ENCODE data around the gene HSFX4.
"Not testable (repeated sequence)": the region's sequence is repeated elsewhere in the genome, so short reads cannot be mapped to it uniquely, and the experiment has no call there.

HSFX4 gene

GRCh38 chrX:149929400-149929799 lies at the start of gene HSFX4:
Gene HSFX4, plus strand, starts transcription at chrX:149929573. Its CDS starts 72 bp downstream, at chrX:149929645.
- not testable (repeated sequence) for DNase-seq

- peak in 1 of 2 donors; percentile 9 for DNase-seq
Measured at GRCh38 chrX:149881081-149881711, 48.2 kb upstream of the HSFX4 start, which contains the start of gene MAGEA8. Gene MAGEA8, plus strand, starts transcription at chrX:149881183. Its CDS starts 3,090 bp downstream, at chrX:149884273.

GRCh38 chrX:149890828-149891227 lies 38.5 kb upstream of the HSFX4 start:
- not testable (repeated sequence) for DNase-seq

- no peak for DNase-seq
Measured at GRCh38 chrX:149898554-149898953, 30.8 kb upstream of the HSFX4 start.

GRCh38 chrX:149903889-149904748 lies 25.3 kb upstream of the HSFX4 start:
- no peak for DNase-seq

- DNase-seq, result no peak
Measured at GRCh38 chrX:149908308-149908707, 21.1 kb upstream of the HSFX4 start.

GRCh38 chrX:149908727-149909126 lies 20.6 kb upstream of the HSFX4 start:
- DNase-seq, result no peak

- no peak for DNase-seq
Measured at GRCh38 chrX:149909324-149910177, 19.8 kb upstream of the HSFX4 start.

GRCh38 chrX:149910178-149910695 lies 19.1 kb upstream of the HSFX4 start:
- no peak for DNase-seq

GRCh38 chrX:149916745-149917392 lies 12.5 kb upstream of the HSFX4 start:
- DNase-seq, result no peak

GRCh38 chrX:149923836-149924235 lies 5.5 kb upstream of the HSFX4 start:
- DNase-seq, result not testable (repeated sequence)

- DNase-seq, result not testable (repeated sequence)
Measured at GRCh38 chrX:149924434-149924833, 4.9 kb upstream of the HSFX4 start.

GRCh38 chrX:149927245-149927963 lies 2.0 kb upstream of the HSFX4 start:
- not testable (repeated sequence) for DNase-seq

GRCh38 chrX:149927964-149928258 lies 1.5 kb upstream of the HSFX4 start:
- DNase-seq, result not testable (repeated sequence)

- DNase-seq, result not testable (repeated sequence)
Measured at GRCh38 chrX:149928635-149929034, 738 bp upstream of the HSFX4 start.

GRCh38 chrX:149931355-149931754 lies 2.0 kb downstream of the HSFX4 start:
- not testable (repeated sequence) for DNase-seq

- not testable (repeated sequence) for DNase-seq
Measured at GRCh38 chrX:149932150-149932549, 2.8 kb downstream of the HSFX4 start.

- not testable (repeated sequence) for DNase-seq
Measured at GRCh38 chrX:149932970-149933369, 3.6 kb downstream of the HSFX4 start.

- not testable (repeated sequence) for DNase-seq
Measured at GRCh38 chrX:149933547-149933946, 4.2 kb downstream of the HSFX4 start.

GRCh38 chrX:149937328-149937727 lies 8.0 kb downstream of the HSFX4 start:
- DNase-seq, result not testable (repeated sequence)

- peak in 1 of 2 donors; percentile 3 for DNase-seq
Measured at GRCh38 chrX:149937871-149938426, 8.6 kb downstream of the HSFX4 start.

Measured in stimulated activated CD4-positive, alpha-beta T cell treated with anti-CD3 and anti-CD28 coated beads, Interleukin-2, amount 100 ng/mL, for 24 hours (primary cell).